Ishikawa (cell line): ENCODE results near the gene ITIH2.

Experiments
- CEBPB ChIP-seq: IDR thresholded peaks from 2 replicates; pipeline ENCODE4 v1.6.1; 2012
- CREB1 ChIP-seq: IDR thresholded peaks from 2 replicates; pipeline ENCODE4 v1.6.1; 2012; ENCODE audit warnings: low read depth
- EGR1 ChIP-seq: IDR thresholded peaks from 2 replicates; pipeline ENCODE4 v1.6.1; 2012
- EP300 ChIP-seq: IDR thresholded peaks from 2 replicates; pipeline ENCODE4 v1.6.1; 2012; ENCODE audit warnings: borderline replicate concordance
- FOXM1 ChIP-seq: IDR thresholded peaks from 2 replicates; pipeline ENCODE4 v1.6.1; 2012; ENCODE audit warnings: low read depth, borderline replicate concordance
- NFIC ChIP-seq: IDR thresholded peaks from 2 replicates; pipeline ENCODE4 v1.6.1; 2012
- RAD21 ChIP-seq: IDR thresholded peaks from 2 replicates; pipeline ENCODE4 v1.6.1; 2012; ENCODE audit warnings: low read depth
- REST ChIP-seq: IDR thresholded peaks from 2 replicates; pipeline ENCODE4 v1.6.1; 2012; ENCODE audit warnings: low read depth, mild to moderate bottlenecking
- TAF1 ChIP-seq: IDR thresholded peaks from 2 replicates; pipeline ENCODE4 v1.6.1; 2012; ENCODE audit warnings: low read depth, mild to moderate bottlenecking
- TCF12 ChIP-seq: IDR thresholded peaks from 2 replicates; pipeline ENCODE4 v1.6.1; 2012; ENCODE audit warnings: low read depth
- TEAD4 ChIP-seq: IDR thresholded peaks from 2 replicates; pipeline ENCODE4 v1.6.1; 2012
- YY1 ChIP-seq: IDR thresholded peaks from 2 replicates; pipeline ENCODE4 v1.6.1; 2012; ENCODE audit warnings: low read depth
- ZBTB7A ChIP-seq: IDR thresholded peaks from 2 replicates; pipeline ENCODE4 v1.6.1; 2012; ENCODE audit warnings: low read depth
- TF ChIP-seq, protein P1 (sequence below): IDR thresholded peaks from 2 replicates; pipeline ENCODE4 v1.6.1; 2012
- TF ChIP-seq, protein P2 (sequence below): IDR thresholded peaks from 2 replicates; pipeline ENCODE4 v1.6.1; 2012

ITIH2 gene

DNA sequence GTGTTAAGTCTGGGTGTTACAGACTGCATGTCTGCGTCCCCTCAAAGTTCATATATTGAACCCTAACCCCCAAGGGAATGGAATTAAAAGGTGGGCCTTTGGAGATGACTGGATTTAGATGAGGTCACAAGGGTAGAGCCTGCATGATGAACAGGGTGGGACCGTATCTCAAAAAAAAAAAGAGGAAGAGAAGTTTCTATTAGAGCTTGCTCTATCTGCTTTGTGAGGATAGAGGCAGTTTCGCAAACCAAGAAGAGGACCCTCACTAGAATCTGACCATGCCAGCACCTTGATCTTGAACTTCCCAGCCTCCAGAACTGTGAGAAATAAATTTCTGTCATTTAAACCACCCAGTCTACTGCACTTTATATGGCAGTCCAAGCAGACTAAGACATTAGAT is 83.3 kb downstream of the ITIH2 start:
- TF ChIP-seq CREB1: no peak
- no peak for TF ChIP-seq RAD21
- TF ChIP-seq, protein P1, sequence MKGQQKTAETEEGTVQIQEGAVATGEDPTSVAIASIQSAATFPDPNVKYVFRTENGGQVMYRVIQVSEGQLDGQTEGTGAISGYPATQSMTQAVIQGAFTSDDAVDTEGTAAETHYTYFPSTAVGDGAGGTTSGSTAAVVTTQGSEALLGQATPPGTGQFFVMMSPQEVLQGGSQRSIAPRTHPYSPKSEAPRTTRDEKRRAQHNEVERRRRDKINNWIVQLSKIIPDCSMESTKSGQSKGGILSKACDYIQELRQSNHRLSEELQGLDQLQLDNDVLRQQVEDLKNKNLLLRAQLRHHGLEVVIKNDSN: no peak
- TF ChIP-seq TAF1: no peak
- no peak for TF ChIP-seq REST
- TF ChIP-seq EP300: no peak
- no peak for TF ChIP-seq TEAD4
- TF ChIP-seq ZBTB7A: no peak
- no peak for TF ChIP-seq NFIC
- TF ChIP-seq, protein P2, sequence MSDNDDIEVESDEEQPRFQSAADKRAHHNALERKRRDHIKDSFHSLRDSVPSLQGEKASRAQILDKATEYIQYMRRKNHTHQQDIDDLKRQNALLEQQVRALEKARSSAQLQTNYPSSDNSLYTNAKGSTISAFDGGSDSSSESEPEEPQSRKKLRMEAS: no peak
- TF ChIP-seq FOXM1: no peak
- TF ChIP-seq CEBPB: no peak
- no peak for TF ChIP-seq YY1
- TF ChIP-seq EGR1: no peak
- TF ChIP-seq TCF12: no peak

GRCh38 chr10:7787150-7787856 is 84.2 kb downstream of the ITIH2 start:
- no peak for TF ChIP-seq CEBPB
- no peak for TF ChIP-seq NFIC
- TF ChIP-seq ZBTB7A: no peak
- no peak for TF ChIP-seq REST
- no peak for TF ChIP-seq FOXM1
- no peak for TF ChIP-seq TAF1
- TF ChIP-seq TCF12: no peak
- no peak for TF ChIP-seq CREB1
- TF ChIP-seq YY1: no peak
- no peak for TF ChIP-seq EGR1
- TF ChIP-seq, protein P1: no peak
- TF ChIP-seq RAD21: no peak
- TF ChIP-seq EP300: no peak
- no peak for TF ChIP-seq TEAD4
- TF ChIP-seq, protein P2: no peak

DNA sequence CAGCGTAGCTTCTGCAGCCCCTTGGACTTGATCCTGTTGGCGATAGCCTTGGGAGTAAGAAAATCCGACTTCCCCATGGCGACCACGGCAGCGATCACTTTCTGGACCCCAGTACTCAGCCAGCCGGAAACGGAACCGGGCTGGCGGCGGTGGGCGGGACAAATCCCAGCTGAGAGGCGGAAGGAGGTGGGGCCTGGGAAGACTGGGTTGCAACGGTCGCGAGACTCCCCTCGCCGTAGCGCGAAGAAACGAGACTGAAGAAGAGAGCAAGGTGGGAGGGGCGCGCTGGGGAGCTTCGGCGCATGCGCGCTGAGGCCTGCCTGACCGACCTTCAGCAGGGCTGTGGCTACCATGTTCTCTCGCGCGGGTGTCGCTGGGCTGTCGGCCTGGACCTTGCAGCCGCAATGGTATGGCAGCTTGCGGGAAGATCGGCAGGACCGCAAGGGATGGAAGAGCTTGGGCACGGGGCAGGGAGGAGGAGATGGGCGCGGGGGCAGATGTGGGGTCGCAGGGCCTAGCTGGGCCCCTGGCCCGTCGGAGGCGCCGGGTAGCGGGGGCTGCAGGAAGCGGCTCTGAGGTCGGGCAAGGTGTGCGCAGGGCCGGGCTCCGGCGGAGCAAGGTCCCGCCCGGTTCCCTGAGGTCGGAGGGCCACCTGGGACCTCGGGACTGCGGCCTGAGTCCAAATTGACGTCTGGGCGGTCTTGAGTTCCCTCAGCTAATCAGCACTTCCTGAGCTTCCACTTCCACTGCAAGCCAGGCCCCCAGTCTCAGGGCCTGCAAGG is 84.9 kb downstream of the ITIH2 start, which contains the start of the genes ATP5F1C and KIN:
Gene ATP5F1C, plus strand, starts transcription at position 321 of the 782 bp plus-strand sequence. Its CDS starts 31 bp downstream, at position 352.
Gene KIN, minus strand, starts transcription at position 137 of the 782 bp plus-strand sequence. Its CDS starts 60 bp downstream, at position 77.
- TF ChIP-seq TAF1 (peak; percentile 69), EP300 (no peak), EGR1 (no peak), YY1 (peak; percentile 76)
- TF ChIP-seq, protein P1: no peak
- TF ChIP-seq, protein P2: peak; percentile 24; the same call in 1 of the 2 replicates

DNA sequence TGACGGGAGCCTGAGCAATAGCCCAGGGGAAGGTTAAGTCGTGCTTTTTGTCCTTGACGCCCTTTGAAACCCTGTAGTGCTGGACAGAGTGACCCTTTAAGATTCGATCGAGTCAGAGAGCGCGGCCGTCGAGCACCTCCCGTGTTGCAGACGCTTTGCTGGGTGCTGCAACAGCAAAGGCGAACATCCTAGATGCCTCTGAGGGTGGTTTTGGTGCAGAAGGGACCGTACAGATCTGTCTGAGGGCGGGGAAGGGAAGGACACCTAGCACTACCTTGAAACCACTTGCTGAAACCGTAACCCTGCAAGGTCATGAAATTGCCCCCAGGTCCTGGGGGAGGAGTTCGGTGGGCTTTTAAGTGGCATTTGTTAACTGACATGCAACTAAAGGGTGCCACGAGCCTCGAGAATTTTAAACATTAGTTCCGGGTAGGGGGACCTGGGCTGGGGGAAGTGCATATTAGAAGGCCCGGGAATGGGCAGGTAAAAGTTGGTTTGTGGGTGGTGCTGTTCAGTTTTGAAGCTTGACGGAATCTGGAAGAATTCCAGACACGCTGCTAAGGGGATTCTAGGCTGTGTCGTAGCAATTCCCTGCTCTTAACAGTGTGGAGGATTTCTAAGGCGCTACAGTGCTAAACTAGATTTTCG is 85.6 kb downstream of the ITIH2 start:
- no peak for TF ChIP-seq RAD21
- no peak; the same call in 1 of the 2 replicates for TF ChIP-seq NFIC
- TF ChIP-seq TCF12: no peak
- TF ChIP-seq CEBPB: no peak
- TF ChIP-seq EGR1: no peak
